GM18867 (cell line): Measurements from ENCODE around the gene FHL2.
A peak's percentile ranks its signal among the peaks of the same experiment; 100 is the strongest.

Experiments used
- ATAC-seq: cut with Tn5 transposase; IDR thresholded peaks from one replicate; pipeline ENCODE4 v1.9.1; 2021; ENCODE audit warnings: mild to moderate bottlenecking, moderate library complexity; ENCODE audit not compliant: unreplicated experiment

The FHL2 gene, protein sequence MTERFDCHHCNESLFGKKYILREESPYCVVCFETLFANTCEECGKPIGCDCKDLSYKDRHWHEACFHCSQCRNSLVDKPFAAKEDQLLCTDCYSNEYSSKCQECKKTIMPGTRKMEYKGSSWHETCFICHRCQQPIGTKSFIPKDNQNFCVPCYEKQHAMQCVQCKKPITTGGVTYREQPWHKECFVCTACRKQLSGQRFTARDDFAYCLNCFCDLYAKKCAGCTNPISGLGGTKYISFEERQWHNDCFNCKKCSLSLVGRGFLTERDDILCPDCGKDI

DNA sequence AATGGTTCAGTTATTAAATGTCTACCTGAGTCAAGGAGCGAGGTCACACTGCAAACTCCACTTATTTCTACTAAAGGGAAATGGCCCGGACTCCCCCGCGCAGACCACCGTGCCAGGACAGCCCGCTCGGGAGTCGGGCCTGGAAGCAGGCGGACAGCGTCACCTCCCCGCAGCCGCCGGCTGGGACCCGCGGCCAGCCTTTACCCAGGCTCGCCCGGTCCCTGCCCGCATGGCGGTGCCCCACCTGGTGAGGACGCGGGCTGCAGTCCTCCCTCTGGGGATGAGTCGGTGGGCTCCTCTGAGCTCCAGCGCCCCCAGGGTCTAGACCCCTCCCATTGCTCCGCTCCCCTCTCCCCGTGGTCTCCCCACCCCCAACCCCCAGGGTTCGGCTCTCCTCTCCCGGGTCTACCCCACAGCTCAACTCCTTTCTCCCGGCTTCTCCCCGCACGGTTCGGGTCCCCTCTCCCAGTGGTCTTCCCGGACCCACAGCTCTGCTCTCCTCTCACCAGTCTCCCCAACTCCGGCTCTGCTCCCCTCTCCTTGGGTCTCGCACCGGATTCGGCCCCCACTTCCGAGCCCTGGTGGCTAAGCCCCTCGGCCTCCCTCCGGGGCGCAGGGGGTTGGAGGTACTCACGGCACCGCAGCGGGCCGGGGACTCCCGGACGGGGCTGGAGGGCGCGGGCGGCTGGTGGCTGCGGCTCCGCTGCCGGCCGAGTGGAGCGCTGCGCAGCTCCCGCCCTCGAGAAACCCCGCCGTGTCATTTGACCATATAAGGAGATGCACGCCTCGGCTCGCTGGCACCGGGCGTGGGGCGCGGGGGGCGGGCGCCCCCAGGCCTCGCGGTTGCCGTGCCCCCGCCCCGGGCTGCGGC is at the start of gene FHL2:
Gene FHL2, minus strand, starts transcription at position 716 of the 871 bp plus-strand sequence. CDS start 12,535 bp downstream, outside the sequence.
- ATAC-seq = peak; percentile 99

DNA sequence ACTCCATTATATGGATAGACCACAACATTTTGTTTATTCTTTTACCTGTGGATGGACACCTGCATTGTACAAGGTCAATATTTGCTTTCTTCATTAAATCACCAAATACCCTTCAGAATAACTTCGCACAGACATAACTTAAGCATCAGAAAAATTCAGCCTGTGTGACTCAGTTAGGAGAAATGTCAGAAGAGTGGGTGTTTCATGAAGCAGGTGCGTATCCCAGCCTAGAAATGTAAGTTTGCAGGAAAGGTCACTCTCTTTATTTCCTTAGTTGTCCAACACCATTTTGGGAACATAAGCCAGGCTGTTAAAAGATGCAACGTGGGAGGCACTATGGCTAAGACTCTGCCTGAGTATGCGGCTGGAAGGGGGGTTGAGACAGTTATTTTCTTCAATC is 48.6 kb upstream of the FHL2 start:
- no peak for ATAC-seq

DNA sequence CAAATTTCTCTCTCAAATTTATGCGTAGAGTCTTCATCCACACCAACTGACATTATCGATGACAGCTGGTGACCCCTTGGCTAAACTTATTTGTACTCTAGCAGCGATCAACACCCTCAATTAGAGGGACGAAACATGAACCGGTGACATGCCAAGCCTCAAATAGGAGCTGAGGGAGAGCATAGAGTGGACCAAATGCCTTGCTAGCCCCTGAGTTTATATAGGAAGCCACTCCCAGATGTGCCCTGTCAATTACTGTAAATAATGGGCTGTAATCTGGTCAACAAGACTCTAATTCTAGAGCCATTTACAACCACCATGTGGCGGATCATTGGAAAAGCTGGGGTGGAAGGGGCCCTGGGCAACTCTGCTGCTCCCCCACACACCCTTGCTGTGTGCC is 47.6 kb upstream of the FHL2 start:
- ATAC-seq = no peak

DNA sequence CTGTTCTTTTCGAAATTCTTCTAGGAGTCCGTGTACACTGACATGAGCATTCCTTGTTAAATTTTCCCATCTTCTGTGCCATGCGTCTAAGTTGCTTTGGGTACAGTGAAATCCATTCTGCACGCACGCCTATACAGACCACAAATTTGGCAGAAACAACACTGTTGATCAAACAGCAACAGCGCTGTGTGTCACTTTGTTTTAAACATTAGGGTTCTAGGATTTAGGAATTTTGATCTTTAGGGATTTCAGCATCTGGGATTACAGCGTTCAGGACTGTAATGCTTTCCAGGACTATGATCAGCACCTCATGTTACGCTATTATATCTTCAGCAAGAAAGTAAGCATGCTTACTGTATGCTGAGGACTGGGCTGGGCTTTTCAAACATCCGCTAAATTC is 47.1 kb upstream of the FHL2 start:
- ATAC-seq = no peak

DNA sequence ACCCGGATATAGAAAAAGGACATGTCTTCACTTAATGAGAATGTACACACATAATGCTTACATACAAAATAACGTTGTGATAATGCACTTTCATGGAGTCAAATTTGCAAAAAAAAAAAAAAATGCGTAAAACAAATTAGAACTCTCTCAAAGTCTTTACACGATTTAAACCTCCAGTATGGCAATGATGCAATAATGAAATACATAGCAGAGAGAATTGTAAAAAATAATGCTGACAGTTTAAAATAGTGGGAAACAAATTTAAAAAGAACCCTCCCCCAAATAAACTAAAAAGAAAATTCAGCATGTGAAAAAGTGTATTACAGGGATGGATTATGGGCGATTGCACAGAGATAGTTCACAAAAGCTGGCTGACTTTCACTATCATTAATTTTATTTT is 46.6 kb upstream of the FHL2 start:
- ATAC-seq = no peak

DNA sequence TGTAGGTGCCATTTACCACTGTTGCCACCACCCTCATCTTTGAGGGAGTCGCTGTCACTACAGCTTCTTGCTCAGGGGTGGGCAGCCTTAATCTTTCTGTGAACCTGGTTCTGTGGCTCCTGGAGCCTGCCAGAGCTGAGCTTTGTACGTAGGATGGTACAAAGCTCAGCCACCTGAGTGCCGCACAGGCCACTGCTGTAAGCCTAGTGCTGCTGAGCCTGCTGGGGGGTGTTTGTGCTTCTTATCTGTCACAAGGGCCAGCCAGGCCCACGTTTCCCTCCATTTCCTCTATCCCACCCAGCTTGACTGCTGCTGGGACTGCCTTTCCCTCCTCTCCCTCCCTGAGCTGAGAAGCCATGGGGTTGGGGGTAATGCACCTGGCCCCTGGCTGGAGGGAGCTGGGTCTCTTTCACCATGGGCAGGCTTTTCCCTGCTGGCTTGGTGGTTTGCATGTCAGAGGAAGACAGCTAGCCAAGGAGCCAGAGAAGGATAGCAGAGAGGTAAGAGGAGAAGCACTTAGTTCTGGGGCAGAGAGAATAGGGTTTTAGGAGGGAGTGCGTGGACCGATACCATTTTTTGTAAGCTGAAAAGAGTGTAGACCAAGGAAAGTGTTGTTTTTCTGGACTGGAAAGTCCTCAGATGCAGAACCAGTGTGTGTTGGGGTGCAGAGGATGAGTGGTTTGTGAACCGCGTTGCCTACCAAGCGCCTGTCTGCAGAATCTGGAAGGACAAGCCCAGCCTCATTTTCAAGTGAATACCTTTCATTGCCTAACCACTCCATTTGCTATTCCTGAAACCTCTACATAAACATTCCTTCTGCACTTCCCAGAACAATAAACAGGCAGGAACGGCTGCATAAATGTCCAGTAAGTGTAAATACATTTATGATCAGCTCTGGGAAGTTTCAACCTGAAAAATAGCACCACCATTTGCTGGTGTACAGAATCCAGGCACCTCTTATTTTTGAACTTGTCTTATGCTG is 45.1 kb upstream of the FHL2 start:
- ATAC-seq = no peak

DNA sequence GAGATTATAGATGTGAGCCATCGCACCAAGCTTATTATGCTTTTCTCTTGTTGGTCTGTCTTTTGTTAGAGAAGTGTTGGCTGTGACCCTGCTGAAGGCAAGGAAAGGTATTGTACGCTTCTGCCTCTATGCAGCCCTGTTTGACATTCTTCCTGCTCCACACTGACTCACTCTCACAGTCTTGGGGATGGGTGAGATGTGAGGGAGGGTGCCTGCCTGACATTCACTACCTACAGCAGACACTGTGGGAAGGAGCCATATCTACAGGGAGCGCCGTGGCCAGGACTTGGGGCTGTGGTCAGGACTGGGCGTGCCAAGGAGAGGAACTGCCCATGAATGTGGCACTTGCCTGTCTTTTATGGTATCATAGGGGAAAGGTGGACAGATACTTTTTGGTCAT is 43.9 kb upstream of the FHL2 start:
- ATAC-seq = no peak

DNA sequence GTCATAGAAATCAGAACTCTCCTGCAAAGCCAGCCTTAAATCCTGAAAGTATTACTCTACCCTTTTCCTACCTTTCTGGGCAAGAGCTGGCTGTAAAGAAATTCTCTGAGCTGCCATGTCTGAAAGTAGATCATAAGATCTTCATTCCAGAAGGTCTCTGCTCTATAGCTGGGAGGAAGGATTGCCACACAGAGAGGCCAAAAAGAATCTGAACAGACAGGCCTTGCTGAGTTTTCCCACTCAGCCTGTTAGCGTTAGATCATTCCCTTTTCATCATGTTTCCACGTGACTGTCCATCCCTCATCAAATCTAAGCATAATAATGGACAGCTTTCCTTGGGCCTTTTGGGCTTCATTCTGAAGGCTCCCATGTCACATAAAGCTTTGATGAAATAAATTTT is 43.2 kb upstream of the FHL2 start:
- no peak for ATAC-seq

DNA sequence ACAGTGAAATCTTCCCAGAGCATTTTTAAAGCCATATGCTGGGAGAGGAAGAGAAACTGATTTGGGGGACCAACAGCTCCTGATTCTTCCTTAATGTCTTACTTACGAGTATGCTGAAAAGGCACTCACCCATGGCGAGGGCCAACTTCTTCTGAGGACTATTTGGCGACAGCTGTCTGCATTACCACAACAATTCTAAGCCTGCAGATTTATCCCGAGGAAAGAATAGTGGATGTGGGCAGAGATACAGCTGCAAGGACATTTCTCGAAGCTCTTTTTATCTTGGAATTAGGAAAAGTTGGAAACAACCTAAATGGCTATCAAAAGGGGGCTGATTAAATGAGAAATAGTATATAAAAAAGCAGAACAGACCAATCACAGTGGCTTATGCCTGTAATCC is 40.3 kb upstream of the FHL2 start:
- no peak for ATAC-seq

DNA sequence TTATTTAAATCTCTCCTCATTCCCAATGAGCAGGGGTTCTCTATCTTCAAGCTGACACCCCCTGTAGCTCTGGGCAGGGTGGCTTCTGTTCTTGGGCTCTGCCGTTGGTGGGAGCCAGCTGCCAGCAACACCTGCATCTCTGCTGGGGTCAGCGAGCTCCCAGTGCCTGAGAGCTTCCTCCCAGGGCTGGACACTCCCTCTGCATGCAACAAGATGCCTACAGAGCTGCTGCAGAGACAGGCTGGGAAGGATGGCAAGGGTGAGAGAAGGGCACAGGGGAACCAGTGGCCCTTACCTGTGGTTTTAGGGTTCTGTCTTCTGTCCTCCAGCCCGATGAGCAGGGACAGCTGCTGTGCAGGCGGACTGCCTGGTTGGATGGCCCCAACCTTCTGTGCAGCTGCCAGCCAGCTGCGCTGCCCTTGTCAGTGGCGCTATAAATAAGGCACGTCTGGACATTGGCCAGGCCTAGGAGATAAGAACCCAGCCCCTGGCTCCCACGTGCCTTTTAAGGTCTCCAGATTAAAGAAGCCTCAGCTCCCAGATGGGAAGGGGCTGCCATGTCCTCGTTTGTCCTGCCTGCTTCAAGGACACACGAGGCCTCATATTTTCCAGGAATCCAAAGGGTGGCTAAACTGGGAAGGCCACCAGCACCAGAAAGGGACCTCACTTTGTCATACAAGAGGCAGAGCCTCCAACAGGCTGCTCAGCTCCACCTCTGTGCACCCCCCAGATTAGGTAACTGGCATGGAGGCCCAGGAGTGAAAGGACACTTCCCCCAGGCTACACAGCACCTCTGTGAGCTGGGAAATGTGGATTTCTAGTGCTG is 39.5 kb upstream of the FHL2 start:
- no peak for ATAC-seq

DNA sequence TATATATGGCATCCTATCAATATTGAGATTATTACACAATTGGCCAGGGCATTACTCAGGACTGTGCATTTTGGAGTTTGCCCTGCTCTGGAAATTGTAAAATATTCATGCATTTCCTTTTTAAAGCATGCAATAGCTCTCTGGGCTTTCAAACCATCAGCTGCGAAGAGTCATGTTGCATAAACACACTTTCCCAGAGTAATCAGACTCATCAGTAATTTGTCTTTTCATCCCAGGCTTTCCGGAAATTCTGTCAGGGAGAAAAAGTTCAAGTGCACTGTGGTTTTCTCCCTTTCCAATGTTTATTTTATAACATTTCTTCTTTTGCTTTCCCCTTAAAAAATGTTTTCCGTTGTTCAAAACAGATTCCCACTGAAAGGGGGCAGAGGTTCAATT is 38.9 kb upstream of the FHL2 start:
- no peak for ATAC-seq

DNA sequence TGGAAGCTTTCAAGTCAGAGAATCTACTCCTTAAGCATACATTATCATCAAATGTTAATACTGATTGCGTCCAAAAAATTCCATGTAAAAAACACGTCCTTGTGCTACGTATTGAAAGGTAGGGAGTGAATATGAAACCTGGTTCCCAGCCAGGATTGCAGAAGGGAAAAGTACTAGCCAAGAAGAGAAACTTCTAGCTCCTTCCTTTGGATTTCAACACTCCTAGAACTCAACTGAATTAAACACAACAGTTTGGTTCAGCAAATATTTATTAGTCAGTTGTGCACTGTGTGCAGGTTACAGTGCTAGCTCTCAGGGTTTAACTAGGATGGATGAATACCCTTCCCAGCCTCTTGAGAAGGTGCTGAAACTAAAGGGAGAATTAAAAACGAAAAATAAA is 33.9 kb upstream of the FHL2 start:
- no peak for ATAC-seq

DNA sequence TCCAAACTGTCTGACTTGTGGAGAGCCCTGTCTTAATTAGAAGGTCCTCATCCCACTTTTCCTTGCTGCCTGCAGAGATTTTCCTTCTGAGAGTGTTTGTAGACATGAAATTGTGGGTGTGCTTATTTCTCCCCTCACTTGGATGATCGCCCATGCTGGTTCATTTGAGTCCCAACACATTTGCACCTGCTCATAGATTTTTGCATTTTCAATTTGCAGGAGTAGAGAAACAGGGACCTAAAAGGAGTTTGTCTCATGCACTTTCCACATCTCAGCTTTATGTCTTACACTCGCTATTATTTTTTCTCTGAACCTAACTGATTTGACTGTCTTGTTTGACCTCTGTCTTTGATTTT is 33.2 kb upstream of the FHL2 start:
- no peak for ATAC-seq

DNA sequence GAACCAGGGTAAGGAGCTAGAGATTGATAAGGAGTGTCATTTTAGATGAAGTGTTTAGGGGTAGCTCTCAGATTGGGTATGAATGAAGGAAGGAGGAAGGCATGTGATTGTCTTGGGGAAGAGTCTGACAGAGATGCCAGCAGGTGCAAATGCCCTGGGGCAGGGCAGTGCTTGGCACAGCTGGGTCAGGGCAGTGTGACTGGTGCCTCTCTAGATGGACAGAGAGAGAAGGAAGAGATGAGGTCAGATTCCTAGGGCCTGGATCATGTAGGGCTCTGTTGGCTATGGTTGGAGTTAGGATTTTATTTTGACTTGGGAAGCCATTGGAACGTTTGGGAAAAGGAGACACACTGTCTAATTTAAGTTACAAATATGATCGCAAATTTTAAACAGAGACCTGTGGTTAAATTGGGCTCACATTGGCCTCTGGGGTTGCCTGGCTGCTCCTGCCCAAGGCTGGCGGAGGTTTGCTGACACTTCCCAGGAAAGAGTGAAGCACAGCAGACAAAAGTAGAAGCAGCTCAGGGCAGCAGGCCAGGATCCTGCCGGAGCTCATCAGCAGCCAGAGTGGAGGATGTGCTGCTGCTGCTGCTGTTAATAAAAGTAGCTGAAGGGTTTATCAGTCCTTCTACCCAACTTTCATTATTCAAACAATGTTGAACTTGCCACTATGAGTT is 32.7 kb upstream of the FHL2 start:
- no peak for ATAC-seq

DNA sequence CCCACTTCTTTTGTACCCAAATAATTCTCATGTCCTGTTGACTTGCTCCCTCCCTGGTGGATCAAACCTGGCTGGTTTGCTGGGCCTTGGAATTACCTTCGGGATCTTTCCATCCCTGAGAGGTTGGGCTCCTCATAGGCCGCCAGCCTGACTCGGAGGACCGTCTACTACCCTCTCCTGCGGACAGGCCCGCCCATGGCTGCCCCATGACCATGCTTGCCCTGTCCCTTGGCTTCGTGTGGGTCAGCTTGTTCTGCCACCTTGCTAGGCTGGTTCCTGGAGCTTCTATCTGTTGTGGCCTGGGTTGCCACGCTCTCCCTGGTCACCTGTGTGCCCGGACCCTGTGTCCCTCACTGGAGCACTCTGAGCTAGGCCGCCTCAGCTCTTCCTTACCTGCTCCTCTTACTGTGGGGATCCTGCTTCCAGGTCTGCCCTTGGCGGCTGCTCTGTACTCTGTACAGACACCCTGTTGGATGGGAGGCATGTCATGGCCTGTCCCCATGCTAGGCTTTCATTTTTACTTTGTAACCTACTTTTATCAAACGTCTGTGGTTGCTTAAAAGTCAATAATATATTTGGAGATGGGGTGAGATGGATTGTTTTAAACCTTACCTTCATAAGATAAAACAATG is 29.7 kb upstream of the FHL2 start:
- ATAC-seq = no peak

DNA sequence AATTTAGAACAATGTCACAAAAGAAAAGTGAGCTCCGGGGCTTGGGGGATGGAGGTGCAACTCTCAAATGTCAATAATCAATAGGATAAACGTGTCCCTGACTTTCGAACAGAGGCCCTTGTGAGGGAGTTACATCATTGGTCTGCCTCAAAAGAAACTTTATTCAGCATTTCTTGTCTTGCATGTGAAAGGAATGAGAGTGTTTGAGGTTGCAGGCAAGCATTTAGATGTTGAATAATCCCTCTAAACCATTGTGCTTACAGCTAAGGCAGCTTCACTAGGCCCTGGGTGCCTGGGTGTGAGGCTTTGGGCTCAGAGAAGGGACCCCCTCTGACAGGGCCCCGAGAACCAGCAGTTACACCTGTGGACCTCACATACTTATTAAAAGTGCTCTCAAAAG is 28.6 kb upstream of the FHL2 start:
- ATAC-seq = no peak

DNA sequence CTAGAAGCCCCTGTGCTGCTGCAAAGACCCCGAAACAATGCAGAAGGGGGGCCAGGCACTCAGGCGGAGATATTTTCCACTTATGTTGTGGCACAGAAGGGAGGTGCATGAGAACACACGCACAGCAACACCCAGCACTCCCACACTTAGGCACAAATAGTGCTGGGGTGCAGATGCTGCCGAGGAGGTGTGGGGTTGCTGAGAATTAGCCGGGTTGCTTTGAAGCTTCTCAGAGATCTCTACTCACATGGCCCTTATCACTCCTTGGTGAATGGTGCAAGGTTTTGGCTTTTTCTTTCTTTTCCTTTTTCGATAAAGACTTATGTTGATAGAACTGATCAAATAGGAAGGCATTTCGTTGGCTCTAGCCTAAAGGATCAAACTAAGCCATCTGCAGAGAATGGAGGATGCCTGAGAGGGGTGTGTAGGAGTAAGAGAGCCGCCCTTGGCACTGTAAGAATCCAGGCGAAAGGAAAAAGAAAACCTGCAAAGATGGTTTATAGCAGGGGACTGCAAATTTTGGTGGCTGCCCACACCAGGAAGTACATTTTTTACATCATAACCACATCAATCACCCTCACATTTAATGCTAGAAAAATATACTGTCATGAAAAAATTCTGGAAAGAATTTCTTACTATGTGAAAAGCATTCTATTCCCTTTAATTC is 27.9 kb upstream of the FHL2 start:
- no peak for ATAC-seq

DNA sequence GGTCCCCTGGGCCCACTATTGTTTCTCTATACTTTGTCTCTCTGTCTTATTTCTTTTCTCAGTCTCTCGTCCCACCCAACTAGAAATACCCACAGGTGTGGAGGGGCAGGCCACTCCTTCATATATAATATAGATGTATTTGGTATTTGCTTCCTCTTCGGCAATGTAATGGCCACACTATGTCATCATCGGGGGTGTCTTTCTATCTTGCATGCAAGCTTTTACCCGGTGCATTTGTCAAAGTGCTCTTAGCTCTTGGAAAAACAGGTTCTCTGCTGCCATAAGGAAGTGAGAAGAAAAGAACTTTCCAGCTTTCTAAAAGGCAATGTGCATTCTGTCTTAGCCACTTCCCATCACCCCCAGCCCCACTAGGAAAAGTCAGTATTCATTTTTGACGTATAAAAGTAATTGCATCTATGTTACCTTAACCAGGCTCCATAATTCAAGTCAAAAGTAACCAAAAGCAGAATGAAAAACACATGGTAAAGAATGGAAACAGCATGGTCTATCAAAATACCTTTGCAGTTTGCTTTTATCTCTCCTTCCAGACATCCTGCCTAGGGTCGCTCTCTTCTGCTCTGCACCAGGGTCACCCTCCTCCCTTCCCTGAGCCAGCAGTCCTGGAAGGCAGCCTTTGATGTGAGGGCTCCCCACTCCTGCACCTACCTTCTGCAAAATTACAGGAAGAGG is 27.2 kb upstream of the FHL2 start:
- no peak for ATAC-seq
